SJSA1 (cell line): ENCODE results near the gene UBALD1. TPM values are rescaled to one million over a fixed set of nuclear protein-coding genes. Genes with fewer than 3 reads are reported as not detected.

Experiments
- DNase-seq, 2 experiments: peaks; one replicate each; pipeline ENCODE4 v3.0.0-alpha.2; 2015 to 2020; ENCODE audit warnings: low spot score in 2 of 2, low read depth in 1 of 2
- H3K27ac ChIP-seq: fragments of 250-450 bp; sonication (Bioruptor Pico); 2 replicates; pipeline ENCODE4 v1.5.1; 2020; ENCODE audit warnings: mild to moderate bottlenecking, moderate library complexity
- H3K27me3 ChIP-seq: fragments of 250-450 bp; sonication (Bioruptor Pico); replicated peaks from 2 replicates; pipeline ENCODE4 v1.5.1; 2020; ENCODE audit warnings: mild to moderate bottlenecking, moderate library complexity
- H3K36me3 ChIP-seq: fragments of 250-450 bp; sonication (Bioruptor Pico); 2 replicates; pipeline ENCODE4 v1.5.1; 2020; ENCODE audit warnings: mild to moderate bottlenecking
- H3K4me1 ChIP-seq: fragments of 250-450 bp; sonication (Bioruptor Pico); replicated peaks from 2 replicates; pipeline ENCODE4 v1.6.1; 2021; ENCODE audit warnings: mild to moderate bottlenecking
- H3K4me3 ChIP-seq: fragments of 250-450 bp; sonication (Bioruptor Pico); 2 replicates; pipeline ENCODE4 v1.5.1; 2020; ENCODE audit warnings: mild to moderate bottlenecking
- H3K9me3 ChIP-seq: fragments of 250-450 bp; sonication (Bioruptor Pico); replicated peaks from 2 replicates; pipeline ENCODE4 v1.5.1; 2020; ENCODE audit warnings: mild to moderate bottlenecking
- total RNA-seq: library from RNA; depleted of rRNA; stranded (reverse); fragments of >200 nt; shearing (Covaris generic); gene quantifications from 2 replicates; pipeline ENCODE4 v1.2.3, GENCODE V29; 2014

Gene UBALD1
- total RNA-seq, 1 experiment from 2014 or later, result 9.6 TPM

GRCh38 chr16:4634768-4635167 lies 20.1 kb upstream of the UBALD1 start:
- Histone ChIP-seq H3K9me3 (0 out of 2 replicates have a peak, but pooled peaks cover 4% of the 10 kb centered on the region), H3K36me3 (peaks cover 23% of the 10 kb centered on the region), H3K4me1 (no peaks in the 10 kb centered on the region), H3K4me3 (no peak overlapping the region), H3K27me3 (no peaks in the 10 kb centered on the region), H3K27ac (no peak overlapping the region)
- DNase-seq, result no peak

- no peak overlapping the region for H3K4me3 ChIP-seq
- H3K36me3 ChIP-seq, result peaks cover 23% of the 10 kb centered on the region
- 0 out of 2 replicates have a peak, but pooled peaks cover 4% of the 10 kb centered on the region for H3K9me3 ChIP-seq
- H3K27ac ChIP-seq, result no peak overlapping the region
- no peaks in the 10 kb centered on the region for H3K27me3 ChIP-seq
- no peaks in the 10 kb centered on the region for H3K4me1 ChIP-seq
- no peak for DNase-seq
These were observed 19.4 kb upstream of the UBALD1 start for GRCh38 chr16:4633910-4634635.

- Histone ChIP-seq H3K36me3 (peaks cover 23% of the 10 kb centered on the region), H3K27me3 (no peaks in the 10 kb centered on the region), H3K9me3 (0 out of 2 replicates have a peak, but pooled peaks cover 4% of the 10 kb centered on the region), H3K4me3 (no peak overlapping the region), H3K4me1 (peaks cover under 1% of the 10 kb centered on the region), H3K27ac (no peak overlapping the region)
- no peak for DNase-seq
These were observed 16.8 kb upstream of the UBALD1 start for GRCh38 chr16:4631444-4631843.

DNA sequence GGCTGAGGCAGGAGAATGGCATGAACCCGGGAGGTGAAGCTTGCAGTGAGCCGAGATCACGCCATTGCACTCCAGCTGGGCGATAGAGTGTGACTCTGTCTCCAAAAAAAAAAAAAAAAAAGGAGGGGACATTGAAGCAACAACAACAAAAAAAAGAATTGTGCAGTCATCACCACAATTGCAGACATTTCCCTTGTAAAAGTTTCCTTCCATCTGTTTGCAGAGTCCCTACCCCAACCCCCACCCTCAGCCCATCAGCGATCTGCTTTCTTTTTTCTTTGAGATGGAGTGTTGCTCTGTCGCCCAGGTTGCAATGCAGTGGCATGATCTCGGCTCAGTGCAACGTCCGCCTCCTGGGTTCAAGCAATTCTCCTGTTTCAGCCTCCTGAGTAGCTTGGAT lies 13.6 kb upstream of the UBALD1 start:
- H3K9me3 ChIP-seq, result 0 out of 2 replicates have a peak, but pooled peaks cover 4% of the 10 kb centered on the region
- no peak overlapping the region for H3K27ac ChIP-seq
- DNase-seq, result no peak
- peaks cover 24% of the 10 kb centered on the region; the same call in 1 of the 2 replicates for H3K36me3 ChIP-seq
- no peak overlapping the region for H3K4me3 ChIP-seq
- H3K4me1 ChIP-seq, result peaks cover 9% of the 10 kb centered on the region
- no peaks in the 10 kb centered on the region for H3K27me3 ChIP-seq

DNA sequence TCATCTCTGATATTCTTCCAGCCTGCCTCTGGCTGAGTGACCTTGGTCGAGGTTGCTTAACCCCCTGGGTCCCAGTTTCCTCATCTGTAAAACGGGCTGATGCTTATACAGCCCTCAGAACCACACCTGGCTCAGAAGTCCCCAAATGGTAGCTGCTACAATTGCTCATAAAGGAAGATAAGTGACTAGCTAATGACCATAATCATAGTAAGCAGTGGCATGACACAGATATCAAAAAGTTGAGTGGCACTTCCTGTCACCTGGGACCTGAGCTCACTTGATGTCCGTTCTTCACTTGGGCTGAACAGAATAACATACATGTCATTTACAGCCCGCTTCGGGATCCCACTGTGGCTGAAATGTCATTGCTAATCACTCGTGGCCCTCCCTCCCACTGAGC lies 11.7 kb upstream of the UBALD1 start:
- 0 out of 2 replicates have a peak overlapping the region, but pooled peaks have one; percentile 79 for H3K27ac ChIP-seq
- H3K9me3 ChIP-seq, result 0 out of 2 replicates have a peak, but pooled peaks cover 3% of the 10 kb centered on the region
- peak in 1 of 2 experiments; percentile 41 for DNase-seq
- no peaks in the 10 kb centered on the region for H3K27me3 ChIP-seq
- peaks cover 19% of the 10 kb centered on the region; the same call in 1 of the 2 replicates for H3K36me3 ChIP-seq
- peak overlapping the region; percentile 93; the same call in 1 of the 2 replicates for H3K4me3 ChIP-seq
- H3K4me1 ChIP-seq, result peaks cover 9% of the 10 kb centered on the region

DNA sequence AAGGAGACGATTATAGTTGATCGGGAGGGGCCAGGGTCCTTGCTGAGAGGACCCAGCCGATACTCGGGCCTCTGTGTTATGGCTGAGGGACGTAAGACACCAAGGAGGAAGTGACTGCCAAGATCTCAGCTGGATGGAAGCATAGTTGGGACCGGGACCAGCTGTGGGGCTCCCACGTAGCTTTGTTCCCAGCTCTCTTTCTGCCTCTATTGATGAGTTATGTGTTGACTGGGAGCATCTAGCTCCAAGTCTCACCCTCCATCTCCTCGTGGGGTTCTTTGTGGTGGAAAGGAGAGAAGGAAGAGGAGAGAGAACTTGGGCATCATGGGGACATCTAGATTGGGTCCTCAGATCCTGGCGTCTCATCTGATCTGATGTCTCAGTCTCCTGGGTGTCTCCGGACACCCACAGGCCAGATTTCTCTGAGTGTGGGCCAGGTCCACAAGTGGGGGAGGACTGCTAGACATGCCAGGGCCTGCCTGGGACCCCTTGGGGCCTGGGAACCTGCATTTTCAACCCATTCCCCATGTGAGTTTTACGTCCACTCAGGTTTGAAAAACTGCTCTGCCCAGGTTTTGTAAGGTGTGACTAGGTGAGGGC lies 11.0 kb upstream of the UBALD1 start:
- Histone ChIP-seq H3K27ac (peak overlapping the region; percentile 79), H3K4me1 (peaks cover 9% of the 10 kb centered on the region), H3K27me3 (no peaks in the 10 kb centered on the region), H3K36me3 (peaks cover 17% of the 10 kb centered on the region; the same call in 1 of the 2 replicates), H3K9me3 (no peaks in the 10 kb centered on the region), H3K4me3 (peak overlapping the region; percentile 93)
- peak; percentile 36 to 64 for DNase-seq

DNA sequence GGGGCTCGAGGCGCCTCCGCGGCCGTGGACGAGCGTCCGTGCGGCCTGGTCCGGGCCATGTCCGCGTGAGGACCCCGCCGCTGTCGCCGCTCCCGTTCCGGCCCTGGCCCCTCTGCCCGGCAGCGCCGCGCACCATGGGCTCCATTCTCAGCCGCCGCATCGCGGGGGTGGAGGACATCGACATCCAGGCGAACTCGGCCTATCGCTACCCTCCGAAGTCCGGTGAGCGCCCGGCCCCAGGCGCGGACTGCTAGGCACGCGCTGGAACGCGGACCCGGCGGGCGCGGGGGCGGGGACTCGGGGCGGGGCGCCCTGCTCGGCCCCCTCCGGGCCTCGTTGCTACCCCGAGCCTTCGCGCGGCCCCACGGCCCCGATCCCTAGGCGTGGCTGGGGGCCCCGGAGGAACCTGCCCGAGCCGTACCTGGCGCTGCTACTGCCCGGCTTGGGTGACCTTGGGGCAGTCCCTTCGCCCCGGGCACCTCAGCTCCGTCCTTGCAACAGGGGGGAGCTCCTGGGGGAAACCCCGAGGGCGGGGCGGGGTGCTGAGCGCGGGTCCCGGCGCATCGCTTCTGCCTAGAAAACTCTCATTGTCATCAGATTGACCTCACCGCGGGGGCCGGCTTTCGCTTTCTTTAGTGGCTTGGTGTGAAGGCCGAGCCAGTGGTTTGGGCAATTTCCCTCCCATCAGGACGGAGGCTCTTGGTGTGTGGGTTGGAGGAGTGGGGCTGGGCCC lies 10.3 kb upstream of the UBALD1 start:
- Histone ChIP-seq H3K9me3 (no peaks in the 10 kb centered on the region), H3K4me3 (peak overlapping the region; percentile 93), H3K27me3 (no peaks in the 10 kb centered on the region), H3K36me3 (peaks cover 17% of the 10 kb centered on the region; the same call in 1 of the 2 replicates), H3K4me1 (peaks cover 9% of the 10 kb centered on the region), H3K27ac (peak overlapping the region; percentile 79)
- peak; percentile 73 to 76 for DNase-seq

DNA sequence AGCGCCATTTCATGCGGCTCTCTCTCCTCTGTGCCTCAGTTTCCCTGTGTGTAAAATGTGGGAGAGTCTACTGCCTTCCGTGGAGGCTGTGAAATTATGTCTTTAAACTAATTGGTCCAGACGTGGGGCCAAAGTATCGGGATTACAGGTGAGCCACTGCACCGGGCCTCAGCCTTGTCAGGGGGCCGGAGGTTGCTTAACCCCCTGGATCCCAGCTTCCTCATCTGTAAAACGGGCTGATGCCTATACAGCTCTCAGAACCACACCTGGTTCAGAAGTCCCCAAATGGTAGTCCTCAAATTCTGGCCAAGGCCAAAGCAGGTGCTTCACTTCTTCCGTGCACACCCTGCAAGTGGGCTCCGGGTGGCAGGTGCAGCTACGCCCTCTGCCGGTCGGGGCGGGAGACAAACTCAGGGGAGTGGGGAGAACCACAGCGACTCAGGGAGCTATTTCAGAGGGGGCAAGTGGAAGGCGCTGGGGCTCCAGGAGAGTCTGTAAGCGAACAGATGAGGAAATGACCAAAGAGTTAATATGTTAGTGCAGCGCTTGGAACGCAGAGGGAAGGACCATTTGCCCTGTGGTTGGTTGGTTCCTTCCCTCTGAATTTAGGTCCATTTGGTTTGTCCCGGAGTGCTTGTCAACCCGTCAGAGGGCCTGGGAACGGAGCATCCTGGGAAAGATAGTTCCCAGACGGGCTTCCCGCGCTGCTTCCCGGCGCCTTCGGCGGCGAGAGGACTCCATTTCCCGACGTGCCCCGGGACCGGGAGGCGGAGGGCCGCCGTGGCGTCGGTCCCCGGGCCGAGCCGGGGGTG lies 9.5 kb upstream of the UBALD1 start, which contains the start of gene MGRN1:
MGRN1 (plus strand) TSS at position 812 of the 812 bp plus-strand sequence. CDS start 135 bp downstream, outside the sequence.
- Histone ChIP-seq H3K27ac (peak within 1 kb of the TSS; percentile 79), H3K9me3 (no peaks in the 10 kb centered on the region), H3K27me3 (no peaks in the 10 kb centered on the region), H3K36me3 (peaks cover 17% of the 10 kb centered on the region; the same call in 1 of the 2 replicates), H3K4me1 (peaks cover 9% of the 10 kb centered on the region), H3K4me3 (peak within 1 kb of the TSS; percentile 93)
- peak; percentile 97 to 98 for DNase-seq

DNA sequence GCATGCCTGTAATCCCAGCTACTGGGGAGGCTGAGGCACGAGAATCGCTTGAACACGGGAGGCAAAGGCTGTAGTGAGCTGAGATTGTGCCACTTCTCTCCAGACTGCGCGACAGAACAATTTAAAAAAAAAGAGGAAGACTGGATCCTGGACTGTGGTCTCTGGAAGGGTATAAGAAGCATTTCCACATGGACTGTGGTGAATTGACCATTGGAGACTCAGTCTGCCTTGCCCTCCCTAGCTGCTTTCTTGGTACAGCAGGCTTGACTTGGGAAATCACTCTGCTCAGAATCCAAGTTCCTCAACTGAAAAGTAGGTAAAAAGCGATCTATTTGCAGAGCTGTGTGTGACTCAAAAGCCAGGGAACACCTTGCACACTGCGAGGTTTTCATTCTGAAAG lies 8.9 kb upstream of the UBALD1 start:
- Histone ChIP-seq H3K4me1 (peaks cover 9% of the 10 kb centered on the region), H3K27me3 (no peaks in the 10 kb centered on the region), H3K36me3 (peaks cover 17% of the 10 kb centered on the region; the same call in 1 of the 2 replicates), H3K9me3 (no peaks in the 10 kb centered on the region), H3K4me3 (no peak overlapping the region), H3K27ac (no peak overlapping the region)
- no peak for DNase-seq

GRCh38 chr16:4618645-4619418 lies 4.1 kb upstream of the UBALD1 start:
- H3K4me1 ChIP-seq, result peaks cover 23% of the 10 kb centered on the region
- H3K27me3 ChIP-seq, result no peaks in the 10 kb centered on the region
- H3K9me3 ChIP-seq, result peaks cover 3% of the 10 kb centered on the region; the same call in 1 of the 2 replicates
- H3K36me3 ChIP-seq, result peaks cover 8% of the 10 kb centered on the region
- no peak overlapping the region for H3K27ac ChIP-seq
- H3K4me3 ChIP-seq, result no peak overlapping the region
- DNase-seq, result no peak

DNA sequence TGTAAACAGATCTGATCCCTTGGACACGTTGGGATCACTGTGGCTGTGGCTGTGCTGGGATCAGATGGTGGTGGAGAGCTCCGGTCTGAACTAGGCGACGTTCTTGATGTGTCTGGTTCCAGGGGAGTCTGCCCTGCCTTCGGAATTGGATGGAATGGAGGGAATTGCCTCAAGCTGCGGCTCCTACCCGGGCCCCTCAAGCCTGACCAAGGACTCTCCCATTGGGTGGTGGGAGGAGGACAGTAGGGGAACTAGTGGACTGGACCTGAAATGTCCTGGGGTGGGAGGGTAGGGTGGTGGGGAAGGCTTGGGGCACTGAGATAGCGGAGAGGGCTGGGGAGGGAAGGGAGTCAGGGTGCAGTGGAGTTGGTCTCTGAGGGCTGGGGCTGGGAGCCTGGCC lies 3.2 kb upstream of the UBALD1 start:
- H3K4me1 ChIP-seq, result peaks cover 32% of the 10 kb centered on the region
- H3K9me3 ChIP-seq, result peaks cover 4% of the 10 kb centered on the region; the same call in 1 of the 2 replicates
- no peak overlapping the region for H3K4me3 ChIP-seq
- no peaks in the 10 kb centered on the region for H3K27me3 ChIP-seq
- H3K27ac ChIP-seq, result no peak overlapping the region
- peaks cover 13% of the 10 kb centered on the region for H3K36me3 ChIP-seq
- DNase-seq, result no peak

GRCh38 chr16:4616047-4616811 lies 1.5 kb upstream of the UBALD1 start:
- H3K4me1 ChIP-seq, result peaks cover 32% of the 10 kb centered on the region
- peaks cover 14% of the 10 kb centered on the region for H3K36me3 ChIP-seq
- H3K4me3 ChIP-seq, result peak overlapping the region; percentile 29
- H3K27me3 ChIP-seq, result no peaks in the 10 kb centered on the region
- H3K27ac ChIP-seq, result peak overlapping the region; percentile 60
- peaks cover 4% of the 10 kb centered on the region; the same call in 1 of the 2 replicates for H3K9me3 ChIP-seq
- peak; percentile 94 to 100 for DNase-seq
